Activated T-cell treated with anti-CD3 and anti-CD28 coated beads, Interleukin-2, amount 50 U/mL, for 24 hours (primary cell): ENCODE results near the gene ANKRD11.

ENCODE experiments used
- DNase-seq: peaks from one replicate; pipeline ENCODE4 v3.0.0-alpha.2; 2020
- H3K27ac Mint-ChIP-seq: 2 replicates; pipeline ENCODE4 v1.8.0; 2020; ENCODE audit warnings: mild to moderate bottlenecking, mixed read lengths
- H3K27me3 Mint-ChIP-seq: 2 replicates; pipeline ENCODE4 v1.8.0; 2020; ENCODE audit warnings: mixed read lengths
- H3K36me3 Mint-ChIP-seq: 2 replicates; pipeline ENCODE4 v1.8.0; 2020; ENCODE audit warnings: low read depth, mixed read lengths
- H3K4me1 Mint-ChIP-seq: 2 replicates; pipeline ENCODE4 v1.8.0; 2020; ENCODE audit warnings: low read depth, mixed read lengths
- H3K4me3 Mint-ChIP-seq: 2 replicates; pipeline ENCODE4 v1.8.0; 2020; ENCODE audit warnings: mild to moderate bottlenecking, moderate library complexity, mixed read lengths
- H3K9me3 Mint-ChIP-seq: 2 replicates; pipeline ENCODE4 v1.8.0; 2020; ENCODE audit warnings: mixed read lengths

Gene ANKRD11

GRCh38 chr16:89357055-89357816 is 133.1 kb downstream of the ANKRD11 start:
- DNase-seq: peak; percentile 73
- Mint-ChIP-seq H3K36me3 (peaks cover 71% of the 10 kb centered on the region), H3K4me1 (peaks cover 95% of the 10 kb centered on the region), H3K27ac (peak overlapping the region; percentile 89), H3K4me3 (peak overlapping the region; percentile 48), H3K9me3 (no peaks in the 10 kb centered on the region), H3K27me3 (no peaks in the 10 kb centered on the region)

GRCh38 chr16:89355686-89356085 is 134.7 kb downstream of the ANKRD11 start:
- Mint-ChIP-seq H3K36me3 (peaks cover 78% of the 10 kb centered on the region), H3K4me1 (peaks cover 95% of the 10 kb centered on the region), H3K9me3 (no peaks in the 10 kb centered on the region), H3K4me3 (no peak overlapping the region), H3K27me3 (no peaks in the 10 kb centered on the region), H3K27ac (peak overlapping the region; percentile 56)
- no peak for DNase-seq

DNA sequence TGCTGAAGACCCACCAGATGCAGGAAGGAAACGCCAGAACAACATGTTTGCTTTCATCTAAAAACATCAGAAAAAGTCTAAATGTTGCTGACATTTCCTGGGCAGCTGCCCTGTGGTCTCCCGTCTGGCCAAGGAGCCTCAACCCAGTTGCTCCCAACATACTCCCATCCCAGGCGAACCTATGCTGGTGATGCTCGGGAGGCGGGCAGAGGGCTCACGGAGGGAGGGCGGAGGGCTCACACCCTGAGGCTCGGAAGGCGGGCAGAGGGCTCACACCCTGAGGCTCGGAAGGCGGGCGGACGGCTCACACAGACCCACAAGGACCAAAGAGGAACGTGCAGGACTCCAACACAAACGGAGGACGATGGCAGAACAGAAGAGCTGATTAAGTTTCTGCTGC is 135.4 kb downstream of the ANKRD11 start:
- Mint-ChIP-seq H3K9me3 (no peaks in the 10 kb centered on the region), H3K4me1 (peaks cover 95% of the 10 kb centered on the region), H3K27ac (peak overlapping the region; percentile 56), H3K27me3 (no peaks in the 10 kb centered on the region), H3K4me3 (no peak overlapping the region), H3K36me3 (peaks cover 76% of the 10 kb centered on the region)
- no peak for DNase-seq

- H3K4me3 Mint-ChIP-seq: no peak overlapping the region
- H3K9me3 Mint-ChIP-seq: no peaks in the 10 kb centered on the region
- H3K4me1 Mint-ChIP-seq: peaks cover 95% of the 10 kb centered on the region
- H3K27me3 Mint-ChIP-seq: no peaks in the 10 kb centered on the region
- H3K27ac Mint-ChIP-seq: peak overlapping the region; percentile 27
- no peak for DNase-seq
- H3K36me3 Mint-ChIP-seq: peaks cover 76% of the 10 kb centered on the region
These were observed 136.0 kb downstream of the ANKRD11 start for GRCh38 chr16:89354325-89354724.

- H3K9me3 Mint-ChIP-seq: no peaks in the 10 kb centered on the region
- DNase-seq: no peak
- H3K4me3 Mint-ChIP-seq: no peak overlapping the region
- peaks cover 93% of the 10 kb centered on the region for H3K4me1 Mint-ChIP-seq
- H3K27ac Mint-ChIP-seq: peak overlapping the region; percentile 90
- peaks cover 60% of the 10 kb centered on the region for H3K36me3 Mint-ChIP-seq
- no peaks in the 10 kb centered on the region for H3K27me3 Mint-ChIP-seq
These were observed 138.2 kb downstream of the ANKRD11 start for GRCh38 chr16:89352091-89352681.

DNA sequence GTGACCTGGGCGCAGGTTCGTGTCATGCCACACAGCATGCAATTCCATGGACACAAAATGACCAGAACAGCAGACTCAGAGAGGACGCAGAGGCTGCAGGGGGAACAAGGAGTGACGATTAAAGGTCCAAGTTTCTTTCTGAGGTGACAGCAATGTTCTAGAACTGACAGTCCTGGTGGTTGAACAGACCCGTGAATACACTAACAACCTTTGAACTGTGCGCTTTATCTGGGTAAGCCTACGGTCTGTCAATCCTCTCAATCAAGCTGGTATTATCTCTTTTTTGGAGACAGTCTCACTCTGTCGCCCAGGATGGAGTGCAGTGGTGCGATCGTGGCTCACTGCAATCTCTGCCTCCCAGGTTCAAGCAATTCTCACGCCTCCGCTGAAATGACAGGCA is 138.7 kb downstream of the ANKRD11 start:
- no peak for DNase-seq
- H3K36me3 Mint-ChIP-seq: peaks cover 61% of the 10 kb centered on the region
- H3K4me1 Mint-ChIP-seq: peaks cover 93% of the 10 kb centered on the region
- H3K27me3 Mint-ChIP-seq: no peaks in the 10 kb centered on the region
- H3K9me3 Mint-ChIP-seq: no peaks in the 10 kb centered on the region
- H3K4me3 Mint-ChIP-seq: no peak overlapping the region
- H3K27ac Mint-ChIP-seq: peak overlapping the region; percentile 90

DNA sequence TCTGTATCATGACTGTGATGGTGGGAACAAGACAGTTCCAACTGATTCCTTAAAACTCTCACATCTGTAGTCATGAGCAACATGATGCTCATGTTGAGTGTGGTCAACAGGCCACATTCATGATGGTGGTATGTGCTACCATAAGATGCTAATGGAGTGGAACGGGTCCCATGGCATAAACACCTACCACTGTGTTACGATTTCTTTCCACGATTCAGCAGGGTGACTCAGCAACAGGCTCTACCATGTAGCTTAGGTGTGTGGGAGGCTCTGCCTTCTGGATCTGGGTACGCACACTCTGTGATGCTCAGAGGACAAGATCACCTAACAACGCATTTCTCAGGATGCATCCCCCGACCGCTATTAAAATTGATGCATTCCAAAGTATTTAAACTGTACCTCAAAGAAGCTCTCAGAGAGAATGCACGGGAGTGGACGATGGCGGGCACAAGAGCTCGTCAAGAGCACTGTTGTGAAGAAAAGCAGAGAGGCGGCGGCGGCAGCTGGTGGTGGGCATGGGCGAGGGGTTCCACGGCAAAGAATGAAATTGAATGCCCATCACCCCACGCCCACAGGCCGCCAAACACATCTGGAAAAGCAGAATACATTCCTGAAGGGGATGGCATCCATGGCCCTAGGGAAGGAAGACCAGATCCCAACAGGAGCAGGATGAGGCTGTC is 139.5 kb downstream of the ANKRD11 start:
- H3K4me1 Mint-ChIP-seq: peaks cover 96% of the 10 kb centered on the region
- H3K9me3 Mint-ChIP-seq: no peaks in the 10 kb centered on the region
- DNase-seq: no peak
- H3K27me3 Mint-ChIP-seq: no peaks in the 10 kb centered on the region
- H3K27ac Mint-ChIP-seq: peak overlapping the region; percentile 90
- H3K36me3 Mint-ChIP-seq: peaks cover 59% of the 10 kb centered on the region
- no peak overlapping the region for H3K4me3 Mint-ChIP-seq

GRCh38 chr16:89349947-89350633 is 140.3 kb downstream of the ANKRD11 start:
- Mint-ChIP-seq H3K9me3 (no peaks in the 10 kb centered on the region), H3K27me3 (no peaks in the 10 kb centered on the region), H3K36me3 (peaks cover 56% of the 10 kb centered on the region), H3K4me3 (peak overlapping the region; percentile 32), H3K27ac (peak overlapping the region; percentile 90), H3K4me1 (peaks cover 96% of the 10 kb centered on the region)
- no peak for DNase-seq

GRCh38 chr16:89347807-89348206 is 142.6 kb downstream of the ANKRD11 start:
- peaks cover 94% of the 10 kb centered on the region for H3K4me1 Mint-ChIP-seq
- H3K36me3 Mint-ChIP-seq: peaks cover 62% of the 10 kb centered on the region
- H3K27me3 Mint-ChIP-seq: no peaks in the 10 kb centered on the region
- peak overlapping the region; percentile 87 for H3K27ac Mint-ChIP-seq
- no peaks in the 10 kb centered on the region for H3K9me3 Mint-ChIP-seq
- no peak overlapping the region for H3K4me3 Mint-ChIP-seq
- DNase-seq: no peak

GRCh38 chr16:89346869-89347268 is 143.5 kb downstream of the ANKRD11 start:
- Mint-ChIP-seq H3K4me1 (peaks cover 91% of the 10 kb centered on the region), H3K36me3 (peaks cover 60% of the 10 kb centered on the region), H3K27ac (peak overlapping the region; percentile 87), H3K9me3 (no peaks in the 10 kb centered on the region), H3K27me3 (no peaks in the 10 kb centered on the region), H3K4me3 (no peak overlapping the region)
- no peak for DNase-seq

- Mint-ChIP-seq H3K27me3 (no peaks in the 10 kb centered on the region), H3K36me3 (peaks cover 55% of the 10 kb centered on the region), H3K4me3 (no peak overlapping the region), H3K9me3 (no peaks in the 10 kb centered on the region), H3K4me1 (peaks cover 89% of the 10 kb centered on the region), H3K27ac (peak overlapping the region; percentile 87)
- DNase-seq: no peak
These were observed 144.7 kb downstream of the ANKRD11 start for GRCh38 chr16:89345642-89346150.

- Mint-ChIP-seq H3K4me3 (no peak overlapping the region), H3K27ac (peak overlapping the region; percentile 87), H3K27me3 (no peaks in the 10 kb centered on the region), H3K4me1 (peaks cover 89% of the 10 kb centered on the region), H3K9me3 (no peaks in the 10 kb centered on the region), H3K36me3 (peaks cover 52% of the 10 kb centered on the region)
- DNase-seq: no peak
These were observed 145.3 kb downstream of the ANKRD11 start for GRCh38 chr16:89344846-89345611.

- no peaks in the 10 kb centered on the region for H3K27me3 Mint-ChIP-seq
- no peaks in the 10 kb centered on the region for H3K9me3 Mint-ChIP-seq
- no peak overlapping the region for H3K4me3 Mint-ChIP-seq
- peaks cover 51% of the 10 kb centered on the region for H3K36me3 Mint-ChIP-seq
- H3K27ac Mint-ChIP-seq: peak overlapping the region; percentile 84
- H3K4me1 Mint-ChIP-seq: peaks cover 88% of the 10 kb centered on the region
- DNase-seq: no peak
These were observed 145.9 kb downstream of the ANKRD11 start for GRCh38 chr16:89344458-89344834.
